CD14-positive monocyte (primary cell): Measurements from ENCODE around the gene CFAP69. TPM values are rescaled to one million over a fixed set of nuclear protein-coding genes. Genes with fewer than 3 reads are reported as not detected.

ENCODE experiments used
- DNase-seq, 3 donors: peaks; one replicate each; pipeline ENCODE4 v3.0.0-alpha.2; 2011 to 2022
- H2AFZ ChIP-seq: 2 replicates; pipeline ENCODE4 v1.6.0; 2012; ENCODE audit warnings: mild to moderate bottlenecking, low read depth, low read length, inconsistent platforms; ENCODE audit not compliant: insufficient read depth, poor library complexity, severe bottlenecking
- H3K27ac ChIP-seq, 2 donors: 1 replicate in 1 of 2; 2 replicates in 1 of 2; pipeline ENCODE4 v1.5.1; 2012 to 2013; ENCODE audit warnings: low read length in 2 of 2, control low read depth in 1 of 2, inconsistent platforms in 1 of 2, low read depth in 1 of 2, mild to moderate bottlenecking in 1 of 2
- H3K27me3 ChIP-seq, 2 donors: one replicate each; pipeline versions ENCODE4 v1.6.0 to v1.6.1; 2011 to 2013; ENCODE audit warnings: low read length in 2 of 2; ENCODE audit not compliant: control insufficient read depth in 2 of 2, insufficient read depth in 2 of 2
- H3K36me3 ChIP-seq, 2 donors: replicated peaks in 1 of 2; 1 replicate in 1 of 2; 2 replicates in 1 of 2; pipeline versions ENCODE4 v1.5.1 to v1.6.1; 2012 to 2013; ENCODE audit warnings: low read length in 2 of 2, control low read depth in 1 of 2, inconsistent platforms in 1 of 2, mild to moderate bottlenecking in 1 of 2; ENCODE audit not compliant: insufficient read depth in 2 of 2, control insufficient read depth in 1 of 2
- H3K4me1 ChIP-seq, 2 donors: 1 replicate in 1 of 2; 2 replicates in 1 of 2; pipeline versions ENCODE4 v1.5.1 to v1.6.1; 2012 to 2013; ENCODE audit warnings: low read length in 2 of 2, control low read depth in 1 of 2, inconsistent platforms in 1 of 2, mild to moderate bottlenecking in 1 of 2, moderate library complexity in 1 of 2; ENCODE audit not compliant: insufficient read depth in 2 of 2, control insufficient read depth in 1 of 2
- H3K4me2 ChIP-seq: replicated peaks from 2 replicates; pipeline ENCODE3; 2012; ENCODE audit warnings: low read length, moderate library complexity, mild to moderate bottlenecking; ENCODE audit not compliant: poor library complexity, severe bottlenecking; ENCODE audit errors: extremely low read depth
- H3K4me3 ChIP-seq, 3 experiments: fragments of 200-600 bp in 1 of 3; sonication (generic) in 1 of 3; replicated peaks in 1 of 3; 1 replicate in 2 of 3; 2 replicates in 1 of 3; pipeline ENCODE4 v1.5.1; 2011 to 2013; ENCODE audit warnings: low read length in 3 of 3, mild to moderate bottlenecking in 3 of 3, control low read depth in 2 of 3, low read depth in 2 of 3, inconsistent platforms in 1 of 3, moderate library complexity in 1 of 3
- H3K79me2 ChIP-seq: 2 replicates; pipeline ENCODE4 v1.6.0; 2012; ENCODE audit warnings: mild to moderate bottlenecking, control low read depth, inconsistent platforms, low read length, moderate library complexity; ENCODE audit not compliant: insufficient read depth
- H3K9ac ChIP-seq: 2 replicates; pipeline ENCODE4 v1.6.0; 2017; ENCODE audit warnings: low read length, mild to moderate bottlenecking; ENCODE audit not compliant: insufficient read depth, poor library complexity, severe bottlenecking
- H3K9me3 ChIP-seq, 2 donors: replicated peaks in 1 of 2; 1 replicate in 1 of 2; 2 replicates in 1 of 2; pipeline versions ENCODE4 v1.5.1 to v1.6.1; 2012 to 2013; ENCODE audit warnings: low read length in 2 of 2, control low read depth in 1 of 2; ENCODE audit not compliant: control insufficient read depth in 1 of 2, insufficient read depth in 1 of 2
- H4K20me1 ChIP-seq: 2 replicates; pipeline ENCODE4 v1.6.0; 2012; ENCODE audit warnings: mild to moderate bottlenecking, low read length, control low read depth, moderate library complexity; ENCODE audit not compliant: insufficient read depth
- H3K27ac Mint-ChIP-seq, 7 donors: one replicate each; pipeline ENCODE4 v1.8.0; 2020; ENCODE audit warnings: mild to moderate bottlenecking in 7 of 7, mixed read lengths in 7 of 7, moderate library complexity in 6 of 7, inconsistent platforms in 2 of 7
- H3K27me3 Mint-ChIP-seq, 3 donors: one replicate each; pipeline ENCODE4 v1.8.0; 2021 to 2022; ENCODE audit warnings: low read depth in 3 of 3, mild to moderate bottlenecking in 3 of 3, mixed read lengths in 3 of 3, moderate library complexity in 3 of 3, inconsistent platforms in 1 of 3
- H3K36me3 Mint-ChIP-seq, 2 donors: one replicate each; pipeline ENCODE4 v1.8.0; 2020; ENCODE audit warnings: mixed read lengths in 2 of 2, inconsistent platforms in 1 of 2, mild to moderate bottlenecking in 1 of 2
- H3K4me1 Mint-ChIP-seq: one replicate; pipeline ENCODE4 v1.8.0; 2020; ENCODE audit warnings: mild to moderate bottlenecking, mixed read lengths
- H3K4me3 Mint-ChIP-seq, 2 donors: one replicate each; pipeline ENCODE4 v1.8.0; 2020; ENCODE audit warnings: mild to moderate bottlenecking in 2 of 2, mixed read lengths in 2 of 2, moderate library complexity in 1 of 2
- H3K9me3 Mint-ChIP-seq, 7 donors: one replicate each; pipeline ENCODE4 v1.8.0; 2020 to 2022; ENCODE audit warnings: mixed read lengths in 7 of 7, mild to moderate bottlenecking in 6 of 7, moderate library complexity in 6 of 7, inconsistent platforms in 2 of 7
- intact Hi-C, 2 donors: fragments of 100-400 bp; cut with micrococcal nuclease; formaldehyde crosslinking; loops; one replicate each; pipeline versions ENCODE4 v1.15.0 to v1.15.1; 2023
- polyA plus RNA-seq, 3 donors: library from polyadenylated mRNA; depleted of rRNA in 1 of 3; unstranded in 2 of 3; stranded (reverse) in 1 of 3; fragments of 300-500 nt in 2 of 3; fragments of >200 nt in 1 of 3; fragmentation: Illumina TruSeq in 2 of 3; gene quantifications; 1 replicate in 2 of 3; 2 replicates in 1 of 3; pipeline ENCODE4 v1.2.3, GENCODE V29; 2012 to 2021
- small RNA-seq: library from RNA; depleted of rRNA; stranded (forward); fragments of <200 nt; gene quantifications from one replicate; pipeline ENCODE3, GENCODE V24; 2012; ENCODE audit warnings: low read depth; ENCODE audit not compliant: insufficient read length
- TF ChIP-seq, protein P1 (sequence below): fragments of 200-600 bp; IDR thresholded peaks from one replicate; pipeline ENCODE4 v1.8.0; 2022; ENCODE audit warnings: antibody characterized with exemption, mild to moderate bottlenecking

Gene CFAP69
- polyA plus RNA-seq, 3 donors: not detected

DNA sequence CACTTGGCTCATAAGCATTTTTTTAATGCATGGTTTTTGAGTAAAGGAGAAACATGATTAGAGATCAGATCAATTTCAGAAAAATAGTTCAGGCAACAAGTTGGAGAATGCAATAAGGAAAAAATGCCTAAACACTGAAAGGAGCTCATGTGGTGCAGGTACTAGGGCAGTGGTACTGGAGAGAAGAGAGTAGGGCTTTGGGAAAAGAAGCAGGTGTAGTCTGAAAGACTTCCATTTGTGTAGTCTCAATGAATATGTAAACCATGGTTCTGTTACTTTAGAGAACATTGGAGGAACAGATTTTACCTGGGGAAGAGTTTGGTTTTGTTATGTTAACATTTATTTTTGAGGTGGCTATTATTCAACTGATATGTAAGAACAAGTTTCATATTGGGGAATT lies 107.0 kb downstream of the CFAP69 start:
- Mint-ChIP-seq H3K27ac (peak overlapping the region in 1 of 7 donors; percentile 15), H3K9me3 (peaks cover 0 to 13% (median 3%) of the 10 kb centered on the region in 7 donors), H3K36me3 (peaks cover 31 to 60% of the 10 kb centered on the region in 2 donors), H3K4me1 (peaks cover 8% of the 10 kb centered on the region), H3K4me3 (no peak overlapping the region), H3K27me3 (peaks cover 0 to 2% (median 0%) of the 10 kb centered on the region in 3 donors)
- DNase-seq: no peak
- H3K36me3 ChIP-seq: peaks cover 27 to 50% of the 10 kb centered on the region in 2 donors
- intact Hi-C loops: no loop called here
- H3K9me3 ChIP-seq: peaks cover 0 to 4% of the 10 kb centered on the region in 2 donors
- no peaks in the 10 kb centered on the region for H3K27me3 ChIP-seq
- H4K20me1 ChIP-seq: no peaks in the 10 kb centered on the region
- TF ChIP-seq, protein P1, sequence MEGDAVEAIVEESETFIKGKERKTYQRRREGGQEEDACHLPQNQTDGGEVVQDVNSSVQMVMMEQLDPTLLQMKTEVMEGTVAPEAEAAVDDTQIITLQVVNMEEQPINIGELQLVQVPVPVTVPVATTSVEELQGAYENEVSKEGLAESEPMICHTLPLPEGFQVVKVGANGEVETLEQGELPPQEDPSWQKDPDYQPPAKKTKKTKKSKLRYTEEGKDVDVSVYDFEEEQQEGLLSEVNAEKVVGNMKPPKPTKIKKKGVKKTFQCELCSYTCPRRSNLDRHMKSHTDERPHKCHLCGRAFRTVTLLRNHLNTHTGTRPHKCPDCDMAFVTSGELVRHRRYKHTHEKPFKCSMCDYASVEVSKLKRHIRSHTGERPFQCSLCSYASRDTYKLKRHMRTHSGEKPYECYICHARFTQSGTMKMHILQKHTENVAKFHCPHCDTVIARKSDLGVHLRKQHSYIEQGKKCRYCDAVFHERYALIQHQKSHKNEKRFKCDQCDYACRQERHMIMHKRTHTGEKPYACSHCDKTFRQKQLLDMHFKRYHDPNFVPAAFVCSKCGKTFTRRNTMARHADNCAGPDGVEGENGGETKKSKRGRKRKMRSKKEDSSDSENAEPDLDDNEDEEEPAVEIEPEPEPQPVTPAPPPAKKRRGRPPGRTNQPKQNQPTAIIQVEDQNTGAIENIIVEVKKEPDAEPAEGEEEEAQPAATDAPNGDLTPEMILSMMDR: no peak
- H3K27ac ChIP-seq: no peak overlapping the region
- peaks cover 5 to 12% of the 10 kb centered on the region in 2 donors for H3K4me1 ChIP-seq
- H3K4me3 ChIP-seq: no peak overlapping the region
- H2AFZ ChIP-seq: no peak overlapping the region
- H3K9ac ChIP-seq: no peak overlapping the region
- no peak overlapping the region for H3K4me2 ChIP-seq
- peaks cover 64% of the 10 kb centered on the region for H3K79me2 ChIP-seq

Small RNA genes lying within 50 kb of the gene (small RNA-seq; reads per million reads assigned to genes)
- gene RF00019: not detected

Other genes starting within 250 kb of the CFAP69 start
- gene STEAP1, start 90.7 kb upstream of the CFAP69 start, polyA plus RNA-seq: not detected
- not detected for gene STEAP2, start 33.4 kb upstream of the CFAP69 start, polyA plus RNA-seq
- gene FAM237B, start 76.1 kb downstream of the CFAP69 start, polyA plus RNA-seq: not detected
- 10 to 100 TPM in 2 of 3 donors, 1 to 10 TPM in 1; 7.0 to 12.2 (median 10.4) TPM for gene GTPBP10, start 101.5 kb downstream of the CFAP69 start, polyA plus RNA-seq
- under 1 TPM; 0.32 to 0.99 (median 0.60) TPM for gene CLDN12, start 158.3 kb downstream of the CFAP69 start, polyA plus RNA-seq
- gene PTTG1IP2, start 224.5 kb downstream of the CFAP69 start, polyA plus RNA-seq: not detected